Measurements from ENCODE around the gene DLG1. TPM values are rescaled to one million over a fixed set of nuclear protein-coding genes. Genes with fewer than 3 reads are reported as not detected.

DLG1 gene
- total RNA-seq, 1 donor from 2014 or later = 60.1 TPM

DNA sequence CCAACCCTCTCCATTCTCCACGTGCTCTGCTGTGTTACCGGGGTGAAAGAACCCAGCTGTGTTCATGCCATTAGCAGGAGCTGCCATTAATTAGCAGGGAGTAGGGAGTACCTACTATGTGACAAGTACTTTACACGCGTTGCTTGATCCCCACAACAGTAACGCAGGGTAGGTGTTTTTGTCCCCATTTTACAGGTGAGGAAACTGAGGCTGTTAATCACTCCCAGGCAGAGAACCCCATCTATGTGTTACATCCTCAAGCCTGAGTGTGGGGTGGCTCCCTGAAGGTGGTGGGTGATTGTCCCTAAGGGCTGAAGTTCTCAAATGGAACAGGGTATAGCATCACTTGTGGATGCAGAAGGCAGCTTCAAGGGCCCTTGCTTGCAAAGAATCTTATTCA, 291.6 kb downstream of the DLG1 start:
- Histone ChIP-seq H3K4me1 (peaks cover 15% of the 10 kb centered on the region), H3K4me3 (no peak overlapping the region), H3K9me3 (replicated peaks) (no peaks in the 10 kb centered on the region), H3K36me3 (no peaks in the 10 kb centered on the region), H3K27me3 (ENCODE audit: low read depth) (peaks cover 7% of the 10 kb centered on the region), H3K27ac (replicated peaks) (no peak overlapping the region)
- intact Hi-C loops (cut with micrococcal nuclease) = loop anchor here (10.0 kb wide), 1 partner anchor 178 kb away; no protein-coding TSS in a partner anchor
- DNase-seq = no peak
- TF ChIP-seq, protein P1, sequence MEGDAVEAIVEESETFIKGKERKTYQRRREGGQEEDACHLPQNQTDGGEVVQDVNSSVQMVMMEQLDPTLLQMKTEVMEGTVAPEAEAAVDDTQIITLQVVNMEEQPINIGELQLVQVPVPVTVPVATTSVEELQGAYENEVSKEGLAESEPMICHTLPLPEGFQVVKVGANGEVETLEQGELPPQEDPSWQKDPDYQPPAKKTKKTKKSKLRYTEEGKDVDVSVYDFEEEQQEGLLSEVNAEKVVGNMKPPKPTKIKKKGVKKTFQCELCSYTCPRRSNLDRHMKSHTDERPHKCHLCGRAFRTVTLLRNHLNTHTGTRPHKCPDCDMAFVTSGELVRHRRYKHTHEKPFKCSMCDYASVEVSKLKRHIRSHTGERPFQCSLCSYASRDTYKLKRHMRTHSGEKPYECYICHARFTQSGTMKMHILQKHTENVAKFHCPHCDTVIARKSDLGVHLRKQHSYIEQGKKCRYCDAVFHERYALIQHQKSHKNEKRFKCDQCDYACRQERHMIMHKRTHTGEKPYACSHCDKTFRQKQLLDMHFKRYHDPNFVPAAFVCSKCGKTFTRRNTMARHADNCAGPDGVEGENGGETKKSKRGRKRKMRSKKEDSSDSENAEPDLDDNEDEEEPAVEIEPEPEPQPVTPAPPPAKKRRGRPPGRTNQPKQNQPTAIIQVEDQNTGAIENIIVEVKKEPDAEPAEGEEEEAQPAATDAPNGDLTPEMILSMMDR (IDR thresholded peaks at IDR 0.05; ENCODE audit: borderline replicate concordance) = no peak

DNA sequence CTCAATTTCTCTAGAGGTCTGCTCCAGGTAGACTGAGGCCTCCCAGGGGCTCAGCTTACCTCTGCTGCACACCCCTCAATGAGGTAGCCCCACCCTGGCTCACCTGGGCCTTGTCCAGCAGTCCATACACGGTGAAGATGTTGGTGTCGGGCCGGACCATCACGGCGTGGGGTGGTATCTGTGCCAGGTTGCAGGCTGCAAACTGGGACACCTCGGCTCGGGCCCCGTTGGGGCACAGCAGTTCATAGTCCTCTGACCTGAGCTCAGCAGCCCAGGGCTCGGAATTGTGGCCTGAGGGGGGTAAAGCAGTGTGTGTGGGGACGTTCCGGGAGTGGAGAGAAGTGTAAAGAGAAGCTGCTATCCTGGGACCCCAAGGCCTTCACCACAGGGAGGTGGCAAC, 292.0 kb downstream of the DLG1 start:
- TF ChIP-seq, protein P1 (IDR thresholded peaks at IDR 0.05; ENCODE audit: borderline replicate concordance) = no peak
- H3K27me3 ChIP-seq (ENCODE audit: low read depth) = peaks cover 7% of the 10 kb centered on the region
- peaks cover 15% of the 10 kb centered on the region for H3K4me1 ChIP-seq
- no peak for DNase-seq
- H3K27ac ChIP-seq (replicated peaks) = no peak overlapping the region
- no peaks in the 10 kb centered on the region for H3K9me3 ChIP-seq (replicated peaks)
- no peaks in the 10 kb centered on the region for H3K36me3 ChIP-seq
- H3K4me3 ChIP-seq = no peak overlapping the region
- intact Hi-C loops (cut with micrococcal nuclease) = loop anchor here (10.0 kb wide), 1 partner anchor 178 kb away; no protein-coding TSS in a partner anchor

DNA sequence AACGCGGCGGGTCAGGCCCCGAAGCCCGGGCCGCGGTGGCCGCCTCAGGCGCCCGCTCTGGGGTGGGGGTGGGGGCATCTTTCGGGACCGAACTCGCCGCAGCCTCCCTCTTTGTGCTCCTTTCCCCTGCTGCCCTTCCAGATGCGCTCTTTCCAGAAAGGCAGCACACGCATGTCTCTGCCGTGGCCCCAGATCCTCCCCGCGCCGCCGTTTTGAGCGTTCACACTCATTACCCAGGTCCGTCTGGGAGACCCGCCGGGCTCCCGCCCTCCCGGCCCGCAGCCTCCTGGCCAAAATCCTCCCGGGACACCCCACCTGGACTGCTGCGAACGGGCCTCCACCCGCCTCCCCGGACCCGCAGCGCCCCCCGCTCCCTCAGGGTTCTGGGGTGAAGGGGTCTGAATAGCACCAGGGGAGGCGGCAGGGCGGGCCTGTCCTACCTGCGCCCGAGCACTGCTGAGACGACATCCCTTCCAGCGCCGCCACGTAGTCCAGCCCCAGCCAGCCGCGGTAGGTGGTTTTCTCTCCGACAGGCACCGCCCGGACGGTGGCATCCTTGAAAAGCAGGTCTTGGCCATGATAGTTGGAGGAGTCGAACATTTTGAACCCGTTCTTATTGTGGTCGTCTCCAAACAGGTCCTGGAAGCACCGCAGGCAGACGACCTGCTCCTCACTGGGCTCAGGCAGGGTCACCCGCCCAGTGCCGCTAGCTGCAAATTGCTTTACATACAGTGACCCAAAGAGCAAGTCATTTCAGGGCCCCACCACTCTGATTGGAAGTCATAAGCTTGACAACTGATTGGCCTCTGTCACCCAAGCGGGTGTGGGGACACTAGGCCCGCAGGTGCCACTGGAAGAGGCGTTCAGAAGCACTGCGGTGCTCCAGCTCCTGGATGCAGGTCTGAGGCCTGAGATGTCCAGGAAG, 294.7 kb downstream of the DLG1 start:
- intact Hi-C loops (cut with micrococcal nuclease) = loop anchor here (10.0 kb wide), 1 partner anchor 181 kb away; no protein-coding TSS in a partner anchor
- Histone ChIP-seq H3K27me3 (ENCODE audit: low read depth) (no peaks in the 10 kb centered on the region), H3K9me3 (replicated peaks) (peaks cover 4% of the 10 kb centered on the region), H3K4me3 (peak overlapping the region; percentile 76), H3K27ac (replicated peaks) (peak overlapping the region; percentile 65), H3K36me3 (no peaks in the 10 kb centered on the region), H3K4me1 (peaks cover 15% of the 10 kb centered on the region)
- TF ChIP-seq, protein P1 (IDR thresholded peaks at IDR 0.05; ENCODE audit: borderline replicate concordance) = no peak
- DNase-seq = peak; percentile 20

DNA sequence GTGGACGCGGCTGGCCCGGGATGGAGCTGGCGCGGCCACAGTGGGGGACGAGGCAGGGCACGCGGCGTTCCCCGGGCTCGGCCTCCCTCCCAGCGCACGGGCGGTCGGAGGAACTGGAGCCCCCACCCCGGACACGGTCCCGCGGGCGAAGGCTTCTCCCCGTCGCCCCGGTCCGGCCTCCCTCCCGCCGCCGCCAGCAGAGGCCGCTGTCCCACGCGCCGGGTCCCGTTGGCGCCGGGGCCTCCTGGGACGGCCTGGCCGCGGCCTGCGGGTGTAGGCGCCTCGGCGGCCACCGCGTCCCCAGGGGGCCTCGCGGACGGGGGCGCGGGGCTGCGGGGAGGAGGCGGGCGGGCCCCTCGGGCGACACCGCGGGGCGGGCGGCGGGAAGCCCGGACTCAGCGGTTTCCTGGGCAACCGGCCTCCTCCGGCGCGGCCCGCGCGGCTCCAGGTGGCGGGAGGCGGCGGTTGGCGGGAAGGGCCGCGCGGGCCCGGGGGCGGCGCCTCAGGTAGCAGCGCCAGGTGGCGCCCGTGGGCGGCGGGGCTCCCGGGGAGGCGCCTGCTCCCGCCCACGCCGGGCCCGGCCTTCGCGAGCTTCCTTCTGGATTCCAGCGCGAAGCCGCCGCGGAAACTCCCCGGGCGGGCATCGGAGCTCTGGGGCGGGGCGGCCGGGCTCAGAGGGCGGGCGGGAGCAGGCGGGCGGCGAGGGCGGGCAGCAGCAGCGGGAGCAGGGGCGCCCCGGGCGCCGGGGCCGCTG, 295.5 kb downstream of the DLG1 start:
- Histone ChIP-seq H3K4me3 (peak overlapping the region; percentile 76), H3K36me3 (no peaks in the 10 kb centered on the region), H3K27ac (replicated peaks) (peak overlapping the region; percentile 65), H3K4me1 (peaks cover 15% of the 10 kb centered on the region), H3K9me3 (replicated peaks) (peaks cover 8% of the 10 kb centered on the region), H3K27me3 (ENCODE audit: low read depth) (no peaks in the 10 kb centered on the region)
- intact Hi-C loops (cut with micrococcal nuclease) = loop anchor here (10.0 kb wide), 1 partner anchor 182 kb away; no protein-coding TSS in a partner anchor
- TF ChIP-seq, protein P1 (IDR thresholded peaks at IDR 0.05; ENCODE audit: borderline replicate concordance) = peak; percentile 85
- peak; percentile 75 for DNase-seq

DNA sequence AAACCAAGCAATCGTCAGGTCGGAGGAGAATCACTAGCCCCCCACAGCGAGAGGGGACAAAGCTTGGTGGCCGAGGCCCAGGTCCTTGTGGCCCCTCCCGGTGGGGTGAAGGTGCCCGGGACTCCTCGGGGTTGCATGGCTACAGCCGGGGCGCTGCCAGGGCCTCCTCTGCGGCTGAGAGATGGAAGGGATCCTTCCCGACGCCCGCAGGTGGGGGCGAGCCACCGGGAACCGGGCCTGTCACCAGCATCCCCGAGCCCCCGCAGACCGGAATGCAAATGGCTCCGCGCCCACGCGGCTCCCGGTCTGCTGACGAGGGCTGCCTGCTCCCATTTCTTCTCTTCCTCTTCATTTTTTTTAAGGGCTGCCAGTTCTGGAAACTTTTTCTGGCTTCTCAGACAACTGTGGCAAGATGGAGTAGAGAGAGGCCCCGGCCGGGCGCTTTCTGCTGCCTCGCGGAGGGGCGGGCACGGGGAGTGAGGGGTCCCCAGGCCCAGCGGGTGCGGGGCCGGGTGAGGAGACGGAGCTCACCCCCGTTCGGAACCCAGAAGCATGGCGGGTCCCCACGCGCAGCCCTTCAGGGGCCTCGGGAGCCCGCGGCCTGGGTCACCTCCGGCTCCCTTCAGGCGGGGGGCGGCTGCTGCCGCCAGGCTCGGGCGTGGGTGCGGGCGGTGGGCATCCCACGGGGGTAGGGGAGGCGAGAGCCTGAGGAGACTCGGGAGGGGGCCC, 296.3 kb downstream of the DLG1 start:
- peak overlapping the region; percentile 65 for H3K27ac ChIP-seq (replicated peaks)
- H3K36me3 ChIP-seq = no peaks in the 10 kb centered on the region
- H3K27me3 ChIP-seq (ENCODE audit: low read depth) = no peaks in the 10 kb centered on the region
- peaks cover 15% of the 10 kb centered on the region for H3K4me1 ChIP-seq
- intact Hi-C loops (cut with micrococcal nuclease) = loop anchor here (10.0 kb wide), 1 partner anchor 183 kb away; no protein-coding TSS in a partner anchor
- peaks cover 8% of the 10 kb centered on the region for H3K9me3 ChIP-seq (replicated peaks)
- peak; percentile 21 for DNase-seq
- TF ChIP-seq, protein P1 (IDR thresholded peaks at IDR 0.05; ENCODE audit: borderline replicate concordance) = no peak
- peak overlapping the region; percentile 76 for H3K4me3 ChIP-seq

All from left ventricle myocardium inferior (tissue), 1 donor.